Keratinocyte (primary cell): ENCODE results near the gene PAQR6. TPM values are rescaled to one million over a fixed set of nuclear protein-coding genes. Genes with fewer than 3 reads are reported as not detected.

Experiments
- DNase-seq: peaks from one replicate; pipeline ENCODE4 v3.0.0-alpha.2; 2011; ENCODE audit warnings: low read depth, missing footprints, low spot score
- FAIRE-seq: peaks from 2 replicates; lab custom pipeline; 2011; peaks lifted over from hg19 to GRCh38; lab: Jason Lieb, UNC
- H2AFZ ChIP-seq: 2 replicates; pipeline ENCODE4 v1.6.0; 2012; ENCODE audit warnings: low read length, control low read depth, inconsistent platforms; ENCODE audit not compliant: control insufficient read depth
- H3K27ac ChIP-seq: 2 replicates; pipeline ENCODE4 v1.5.1; 2011; ENCODE audit warnings: low read length; ENCODE audit not compliant: control insufficient read depth, insufficient read depth
- H3K27me3 ChIP-seq: 3 replicates; pipeline ENCODE4 v1.6.0; 2011; ENCODE audit warnings: low read length; ENCODE audit not compliant: control insufficient read depth, insufficient read depth; ENCODE audit errors: extremely low read depth
- H3K36me3 ChIP-seq, 2 experiments: 2 replicates in 1 of 2; 3 replicates in 1 of 2; pipeline ENCODE4 v1.5.1; 2011; ENCODE audit warnings: low read length in 2 of 2, mild to moderate bottlenecking in 1 of 2; ENCODE audit not compliant: control insufficient read depth in 2 of 2, insufficient read depth in 2 of 2; ENCODE audit errors: extremely low read depth in 1 of 2
- H3K4me1 ChIP-seq: 3 replicates; pipeline ENCODE4 v1.5.1; 2011; ENCODE audit warnings: low read length; ENCODE audit not compliant: control insufficient read depth, insufficient read depth; ENCODE audit errors: extremely low read depth
- H3K4me2 ChIP-seq: 3 replicates; pipeline ENCODE4 v1.6.0; 2011; ENCODE audit warnings: low read depth, low read length; ENCODE audit not compliant: control insufficient read depth, insufficient read depth; ENCODE audit errors: extremely low read depth
- H3K4me3 ChIP-seq, 3 experiments: fragments of 200-600 bp in 1 of 3; sonication (generic) in 1 of 3; 2 replicates in 2 of 3; 3 replicates in 1 of 3; pipeline ENCODE4 v1.5.1; 2011 to 2016; ENCODE audit warnings: low read length in 3 of 3, mild to moderate bottlenecking in 3 of 3, control low read depth in 2 of 3, inconsistent platforms in 1 of 3, low read depth in 1 of 3, mixed read lengths in 1 of 3, mixed run types in 1 of 3, moderate library complexity in 1 of 3; ENCODE audit not compliant: control insufficient read depth in 2 of 3, insufficient read depth in 2 of 3; ENCODE audit errors: extremely low read depth in 1 of 3
- H3K79me2 ChIP-seq: 2 replicates; pipeline ENCODE4 v1.6.0; 2012; ENCODE audit warnings: low read length; ENCODE audit not compliant: control insufficient read depth, insufficient read depth
- H3K9ac ChIP-seq: 3 replicates; pipeline ENCODE4 v1.6.0; 2011; ENCODE audit warnings: low read length; ENCODE audit not compliant: control insufficient read depth, insufficient read depth; ENCODE audit errors: extremely low read depth
- H3K9me1 ChIP-seq: 3 replicates; pipeline ENCODE4 v1.6.0; 2011; ENCODE audit warnings: low read length; ENCODE audit not compliant: control insufficient read depth, insufficient read depth; ENCODE audit errors: extremely low read depth
- H3K9me3 ChIP-seq: 2 replicates; pipeline ENCODE4 v1.5.1; 2012; ENCODE audit warnings: low read depth, low read length; ENCODE audit not compliant: control insufficient read depth
- H4K20me1 ChIP-seq: 3 replicates; pipeline ENCODE4 v1.6.0; 2011; ENCODE audit warnings: low read length; ENCODE audit not compliant: control insufficient read depth, insufficient read depth; ENCODE audit errors: extremely low read depth
- CTCF ChIP-seq, 3 experiments: IDR thresholded peaks in 1 of 3; conservative IDR thresholded peaks in 1 of 3; optimal IDR thresholded peaks in 1 of 3; 2 replicates in 2 of 3; 3 replicates in 1 of 3; pipeline versions ENCODE3 to v1.5.1; 2011; ENCODE audit warnings: low read length in 3 of 3, mild to moderate bottlenecking in 3 of 3, moderate library complexity in 2 of 3, control low read depth in 1 of 3, inconsistent platforms in 1 of 3; ENCODE audit not compliant: insufficient read depth in 2 of 3; ENCODE audit errors: extremely low read depth in 1 of 3
- EZH2 ChIP-seq: IDR thresholded peaks from one replicate; pipeline ENCODE4 v1.6.1; 2012; ENCODE audit warnings: inconsistent platforms, mild to moderate bottlenecking, low read length, moderate library complexity
- dilution Hi-C: fragments of 300-500 bp; cut with MboI; formaldehyde crosslinking; loops from one replicate; pipeline ENCODE4 v1.7.0; 2020; ENCODE audit warnings: low sequenced_read_pairs; ENCODE audit not compliant: extremely low pct_ligation_motif_present
- polyA plus RNA-seq, 5 experiments: library from polyadenylated mRNA; depleted of rRNA in 3 of 5; stranded (reverse) in 3 of 5; stranded (forward) in 1 of 5; unstranded in 1 of 5; fragments of >200 nt; gene quantifications; 1 replicate in 1 of 5; 2 replicates in 3 of 5; 3 replicates in 1 of 5; pipeline versions ENCODE4 v1.2.1 to v1.2.3, GENCODE V29; 2011 to 2012; ENCODE audit warnings: missing spikeins in 2 of 5, low read depth in 1 of 5, low replicate concordance in 1 of 5

Gene PAQR6
- polyA plus RNA-seq, 1 donor (not counting 4 experiments of a cell fraction or from before 2014, with no cell fraction given) = 1.00 TPM

- peaks cover 28 to 51% of the 10 kb centered on the region in 2 experiments for H3K36me3 ChIP-seq
- no peak overlapping the region for H2AFZ ChIP-seq
- DNase-seq (no peak), FAIRE-seq (no peak)
- H3K9ac ChIP-seq = no peak overlapping the region
- no peaks in the 10 kb centered on the region for H3K79me2 ChIP-seq
- no peak overlapping the region for H3K27ac ChIP-seq
- dilution Hi-C loops = no loop called here
- no peaks in the 10 kb centered on the region for H3K27me3 ChIP-seq
- H3K4me1 ChIP-seq = peaks cover 18% of the 10 kb centered on the region
- H3K4me3 ChIP-seq = no peak overlapping the region
- TF ChIP-seq EZH2 = no peak
- TF ChIP-seq CTCF (optimal IDR thresholded peaks at IDR 0.05 in 1 of 3, IDR thresholded peaks at IDR 0.05 in 1 of 3, conservative IDR thresholded peaks at IDR 0.05 in 1 of 3; ENCODE audit: extremely low read depth in 1 of 3, insufficient read depth in 2 of 3, low read length in 3 of 3) = no peak
- no peaks in the 10 kb centered on the region for H3K9me1 ChIP-seq
- H3K9me3 ChIP-seq = no peaks in the 10 kb centered on the region
- no peaks in the 10 kb centered on the region for H4K20me1 ChIP-seq
- H3K4me2 ChIP-seq = no peak overlapping the region
Observed at GRCh38 chr1:156251527-156251926, 3.7 kb upstream of the PAQR6 start.

GRCh38 chr1:156249593-156249992 lies 1.7 kb upstream of the PAQR6 start:
- Histone ChIP-seq H3K9me3 (no peaks in the 10 kb centered on the region), H3K4me2 (no peak overlapping the region), H4K20me1 (no peaks in the 10 kb centered on the region), H3K9me1 (no peaks in the 10 kb centered on the region), H3K36me3 (peaks cover 25 to 41% of the 10 kb centered on the region in 2 experiments), H3K79me2 (no peaks in the 10 kb centered on the region), H3K27me3 (peaks cover 13% of the 10 kb centered on the region), H3K27ac (no peak overlapping the region), H3K4me3 (no peak overlapping the region), H3K9ac (no peak overlapping the region), H3K4me1 (peaks cover 25% of the 10 kb centered on the region), H2AFZ (no peak overlapping the region)
- dilution Hi-C loops = no loop called here
- FAIRE-seq (no peak), DNase-seq (no peak)
- TF ChIP-seq CTCF (optimal IDR thresholded peaks at IDR 0.05 in 1 of 3, IDR thresholded peaks at IDR 0.05 in 1 of 3, conservative IDR thresholded peaks at IDR 0.05 in 1 of 3; ENCODE audit: extremely low read depth in 1 of 3, insufficient read depth in 2 of 3, low read length in 3 of 3) (no peak), EZH2 (no peak)
